Medulla oblongata (tissue), 1 donor: ENCODE results near the gene RETREG1.
A peak's percentile ranks its signal among the peaks of the same experiment; 100 is the strongest.
"Not testable (repeated sequence)": the region's sequence is repeated elsewhere in the genome, so short reads cannot be mapped to it uniquely, and the experiment has no call there.

ENCODE experiments used
- DNase-seq: peaks from one replicate; pipeline ENCODE4 v3.0.0-alpha.2; 2015; ENCODE audit errors: extremely low spot score

The RETREG1 gene

DNA sequence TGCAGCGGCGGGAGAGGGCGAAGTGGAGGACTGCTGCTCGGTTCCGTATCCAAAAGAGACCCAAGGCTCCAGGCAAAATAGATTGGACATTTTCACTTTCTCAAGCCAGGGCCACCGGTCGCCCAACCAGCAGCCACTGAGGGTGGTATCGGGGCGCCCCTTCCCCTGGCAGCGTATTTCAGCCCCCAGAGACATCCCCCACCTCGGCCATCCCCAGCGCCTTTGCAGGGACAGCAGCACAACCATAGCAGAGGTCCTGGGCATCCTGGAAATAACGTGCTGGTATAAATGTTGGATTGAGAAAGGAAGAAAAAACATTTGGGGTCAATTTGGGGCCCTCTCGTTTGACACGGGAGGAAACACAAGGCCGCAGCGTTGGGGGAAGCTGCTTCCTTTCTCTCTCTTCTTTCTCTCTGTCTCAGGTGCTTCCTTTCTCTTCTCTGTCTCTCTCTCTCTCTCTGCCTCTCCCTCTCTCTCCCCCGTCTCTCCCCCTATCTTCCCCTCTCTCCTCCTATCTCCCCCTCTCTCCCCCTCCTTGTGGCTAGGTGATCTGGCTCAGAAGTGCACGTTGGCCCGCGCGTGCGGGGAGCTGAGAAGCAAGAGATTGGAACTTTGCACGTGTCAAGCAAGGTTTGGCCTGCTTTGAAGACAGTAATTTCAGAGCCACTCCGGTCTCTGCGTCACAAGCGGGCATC is 624 bp upstream of the RETREG1 start:
- DNase-seq, result no peak

DNA sequence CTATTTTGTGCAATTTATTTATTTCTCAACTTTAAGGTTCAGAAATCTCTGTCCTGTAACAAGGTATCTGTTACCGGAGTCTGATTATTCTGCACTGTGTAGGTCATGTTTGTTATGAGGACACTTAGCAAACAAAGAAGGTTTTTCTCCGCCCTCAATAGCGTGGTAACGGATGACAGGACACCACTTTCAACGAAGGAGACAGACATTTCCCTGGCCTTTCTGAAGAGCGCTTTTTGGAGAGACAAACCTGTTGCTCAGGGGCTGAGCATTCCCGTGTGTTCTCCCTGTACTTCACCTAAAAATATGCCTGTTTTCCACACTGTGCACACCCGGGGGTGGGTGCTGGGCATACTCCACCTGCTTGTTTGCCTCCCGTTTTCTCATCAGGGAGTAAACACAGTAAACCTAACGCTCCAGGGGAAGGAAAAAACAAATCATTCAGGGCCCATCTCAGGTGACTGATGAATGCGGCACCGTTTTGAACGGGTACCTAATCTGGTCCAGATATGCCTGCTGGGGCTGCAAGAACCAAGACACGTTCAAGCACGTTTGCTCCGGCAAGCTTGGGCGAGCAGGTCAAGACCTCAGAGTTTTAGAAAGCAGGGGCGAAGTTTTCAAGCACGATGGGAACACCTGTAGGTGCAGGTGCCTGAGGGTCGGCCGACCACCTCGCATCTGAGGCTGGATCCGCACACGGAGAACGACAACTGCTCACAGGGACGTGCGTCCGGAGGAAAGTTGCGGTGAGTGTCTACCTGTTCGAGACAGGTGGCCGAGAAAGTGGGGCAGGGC is 859 bp downstream of the RETREG1 start:
- peak; percentile 56 for DNase-seq

DNA sequence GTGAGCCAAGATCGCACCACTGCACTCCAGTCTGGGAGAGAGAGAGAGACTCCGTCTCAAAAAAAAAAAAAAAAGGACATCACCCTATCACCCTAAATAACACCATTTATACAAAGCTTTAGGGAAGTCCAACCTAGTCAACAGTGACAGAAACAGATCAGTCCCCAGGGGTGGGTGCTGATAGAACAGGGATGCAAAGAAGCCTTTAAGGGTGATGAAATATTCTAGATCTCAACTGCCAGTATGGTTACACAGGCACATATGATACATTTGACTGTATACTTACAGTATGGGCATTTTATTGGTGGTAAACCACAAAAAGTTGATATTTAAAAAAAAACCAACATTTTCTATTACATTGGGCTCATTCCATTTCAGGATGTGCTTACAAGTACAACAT is 4.8 kb downstream of the RETREG1 start:
- DNase-seq, result no peak

- not testable (repeated sequence) for DNase-seq
These were observed 5.9 kb downstream of the RETREG1 start for GRCh38 chr5:16610896-16611295.

DNA sequence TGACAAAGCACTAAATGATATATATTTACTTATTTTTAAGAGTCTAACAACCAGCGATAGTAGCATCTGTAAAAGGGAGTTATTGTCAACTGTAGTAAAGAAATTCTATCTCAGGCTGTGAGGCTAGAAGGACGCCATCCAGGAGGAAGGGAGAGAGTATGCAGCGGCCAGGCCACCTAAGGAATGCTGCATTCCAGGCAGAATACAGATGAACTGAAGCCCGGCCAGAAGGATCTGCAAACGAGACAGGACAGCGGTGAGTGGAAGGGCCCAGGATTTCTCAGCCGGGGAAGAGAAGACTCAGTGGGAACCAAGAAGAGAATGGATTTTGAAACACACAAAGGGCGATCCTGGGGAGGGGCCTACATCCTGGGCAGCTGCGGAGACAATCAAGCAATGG is 7.4 kb downstream of the RETREG1 start:
- DNase-seq, result no peak

DNA sequence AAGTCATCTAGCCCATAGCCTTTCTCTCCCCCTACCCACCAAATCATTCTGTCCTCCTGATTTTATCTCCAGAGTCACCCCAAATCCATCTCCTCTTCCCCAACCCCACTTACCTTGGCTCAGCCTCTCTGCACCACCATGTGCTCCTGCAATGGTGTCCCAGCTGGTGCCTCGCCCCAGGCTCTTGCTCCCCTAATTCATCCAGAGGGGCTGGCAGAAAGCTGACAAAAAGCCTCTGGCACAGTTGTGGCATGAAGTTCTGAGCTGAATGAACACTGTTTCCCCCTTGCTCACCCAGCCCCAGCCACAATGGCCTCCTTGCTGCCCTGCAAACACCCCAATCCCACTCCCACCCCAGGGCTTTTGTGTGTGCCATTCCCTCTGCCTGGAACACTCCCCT is 10.2 kb downstream of the RETREG1 start:
- no peak for DNase-seq

- no peak for DNase-seq
These were observed 13.1 kb downstream of the RETREG1 start for GRCh38 chr5:16603701-16604100.

DNA sequence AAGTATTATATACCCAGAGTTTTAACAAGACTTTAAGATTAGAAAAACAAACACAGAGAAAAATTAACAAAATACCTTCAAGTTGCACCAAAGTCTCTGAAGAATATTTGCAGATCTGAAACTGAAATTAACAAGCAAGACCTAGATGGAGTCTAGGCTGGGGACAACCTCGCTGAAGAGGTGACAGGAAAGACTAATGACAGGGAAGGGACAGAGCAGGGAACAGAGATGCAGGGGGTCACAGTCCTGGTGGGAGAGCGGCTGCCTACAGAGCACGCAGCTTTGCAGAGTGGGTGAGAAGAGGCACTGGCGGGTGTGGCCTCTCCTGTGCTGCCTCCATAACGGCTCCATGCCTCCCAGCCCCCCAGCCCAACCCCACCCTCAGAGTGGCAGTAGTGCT is 13.5 kb downstream of the RETREG1 start:
- DNase-seq, result no peak

DNA sequence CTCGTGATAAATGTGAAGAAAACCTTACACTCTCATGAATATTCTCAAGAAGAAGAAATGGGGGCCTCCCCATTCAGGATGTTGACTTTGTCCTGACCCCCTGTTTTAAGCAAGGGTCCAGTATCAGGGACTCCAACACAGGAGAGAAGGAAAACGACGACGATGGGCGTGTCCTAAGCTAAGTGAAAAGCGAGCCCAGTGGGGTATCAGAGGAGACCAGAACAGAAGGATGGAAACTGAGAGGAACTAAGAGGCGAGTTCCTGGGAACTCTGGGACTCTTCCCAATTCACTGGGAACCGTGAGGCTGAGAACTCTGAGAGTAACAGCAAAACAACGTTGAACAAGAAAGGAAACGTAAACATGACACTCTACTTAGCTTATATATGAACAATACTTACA is 14.6 kb downstream of the RETREG1 start:
- no peak for DNase-seq

DNA sequence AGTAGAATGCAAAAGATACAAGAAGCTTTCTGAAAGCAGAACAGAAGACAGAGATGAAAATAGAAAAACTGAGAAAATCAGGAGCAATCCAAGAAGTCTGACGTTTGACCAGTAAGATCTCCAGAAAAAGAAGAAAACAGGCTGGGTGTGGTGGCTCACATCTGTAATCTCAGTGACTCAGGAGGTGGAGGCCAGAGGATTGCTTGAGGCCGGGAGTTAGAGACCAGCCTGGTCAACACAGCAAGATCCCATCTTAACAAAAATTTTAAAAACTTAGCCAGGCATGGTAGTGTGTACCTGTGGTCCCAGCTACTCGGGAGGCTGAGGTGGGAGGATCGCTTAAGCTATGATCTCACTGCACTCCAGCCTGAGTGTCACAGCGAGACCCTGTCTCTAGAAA is 15.9 kb downstream of the RETREG1 start:
- DNase-seq, result no peak

DNA sequence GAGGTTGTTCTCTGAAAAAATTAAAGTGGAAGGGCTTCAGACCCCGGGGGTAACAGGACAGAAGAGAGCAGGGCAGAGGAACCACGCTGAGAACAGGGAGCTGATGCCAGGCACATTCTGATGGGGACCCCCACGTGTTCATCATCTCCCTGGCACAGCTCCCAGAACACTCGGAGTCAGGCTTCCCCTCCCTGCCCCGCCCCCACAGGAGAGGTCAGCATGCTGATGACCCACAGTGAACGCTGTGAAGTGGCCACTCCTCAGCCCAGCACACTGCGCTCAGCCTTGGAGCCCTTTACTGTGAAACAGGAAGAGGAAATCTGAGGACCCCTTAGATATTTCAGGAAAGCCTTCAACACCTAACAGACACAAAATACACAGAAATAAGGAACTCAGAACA is 16.4 kb downstream of the RETREG1 start:
- peak; percentile 91 for DNase-seq

DNA sequence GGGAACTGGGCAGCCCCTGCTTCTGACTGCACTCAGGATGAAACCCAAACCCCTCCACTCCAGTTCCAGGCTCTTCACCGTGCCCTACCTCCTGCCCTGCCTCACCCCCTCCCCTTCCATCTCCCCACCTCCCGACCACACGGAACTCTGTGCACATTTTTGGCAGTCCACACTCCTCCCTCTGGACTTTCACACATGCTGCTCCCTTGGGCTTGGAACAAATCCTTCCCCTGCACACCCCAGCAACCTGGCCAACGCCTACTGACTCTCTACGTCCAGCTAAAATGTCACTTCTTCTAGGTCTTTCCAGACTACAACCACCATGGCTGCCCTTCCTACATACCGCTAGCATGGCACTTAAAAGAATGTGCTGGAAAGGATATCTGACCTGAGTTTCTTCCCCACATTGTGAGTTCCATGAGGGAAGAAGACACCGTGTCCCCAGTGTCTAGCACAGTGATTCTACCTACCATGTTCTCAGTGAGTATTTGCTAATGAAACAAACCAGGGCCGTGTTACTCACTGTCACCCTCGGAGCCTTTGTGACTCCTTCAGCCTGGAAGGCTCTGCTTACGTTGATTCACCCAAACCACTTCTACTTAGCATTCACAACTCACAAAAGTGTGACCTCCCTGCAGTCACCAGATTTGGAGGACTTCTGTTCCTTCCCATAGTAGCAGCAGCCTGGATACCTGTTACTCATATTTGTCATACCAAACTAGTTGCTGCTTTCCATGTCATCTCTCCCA is 18.7 kb downstream of the RETREG1 start:
- no peak for DNase-seq

- DNase-seq, result peak; percentile 74
These were observed 20.2 kb downstream of the RETREG1 start for GRCh38 chr5:16596581-16596940.

GRCh38 chr5:16595881-16596580 is 20.8 kb downstream of the RETREG1 start:
- no peak for DNase-seq

GRCh38 chr5:16593628-16594027 is 23.2 kb downstream of the RETREG1 start:
- no peak for DNase-seq

DNA sequence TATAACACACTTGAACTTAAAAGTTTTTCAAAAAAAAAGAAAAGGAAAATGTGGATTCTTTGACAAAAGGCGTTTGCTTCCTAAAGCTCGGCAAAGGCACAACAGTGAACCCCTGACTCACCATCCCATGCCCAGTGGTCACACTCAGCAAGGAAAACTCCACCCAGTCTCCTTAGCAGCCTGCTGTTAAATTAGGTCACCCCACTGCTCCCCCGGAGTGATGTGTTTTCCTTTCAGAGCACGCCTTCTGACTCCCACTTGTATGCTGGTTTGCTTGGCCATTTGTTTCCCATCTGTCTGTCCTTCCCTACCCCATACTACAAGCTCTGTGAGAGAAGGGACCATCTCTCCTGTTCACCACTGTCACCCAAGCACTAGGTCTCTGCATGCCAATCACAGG is 23.8 kb downstream of the RETREG1 start:
- peak; percentile 69 for DNase-seq

DNA sequence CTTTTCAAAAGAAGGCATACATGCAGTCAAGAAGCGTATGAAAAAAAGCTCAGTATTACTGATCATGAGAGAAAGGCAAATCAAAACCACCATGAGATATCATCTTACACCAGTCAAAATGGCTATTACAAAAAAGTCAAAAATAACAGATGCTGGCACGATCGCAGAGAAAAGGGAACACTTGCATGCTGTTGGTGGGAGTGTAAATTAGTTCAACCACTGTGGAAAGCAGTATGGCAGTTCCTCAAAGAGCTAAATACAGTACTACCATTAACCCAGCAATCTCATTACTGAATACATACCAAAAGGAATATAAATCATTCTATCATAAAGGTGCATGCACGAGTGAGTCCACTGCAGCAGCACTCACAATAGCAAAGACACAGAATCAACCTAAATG is 24.5 kb downstream of the RETREG1 start:
- DNase-seq, result no peak

- DNase-seq, result no peak
These were observed 26.1 kb downstream of the RETREG1 start for GRCh38 chr5:16590685-16591084.

DNA sequence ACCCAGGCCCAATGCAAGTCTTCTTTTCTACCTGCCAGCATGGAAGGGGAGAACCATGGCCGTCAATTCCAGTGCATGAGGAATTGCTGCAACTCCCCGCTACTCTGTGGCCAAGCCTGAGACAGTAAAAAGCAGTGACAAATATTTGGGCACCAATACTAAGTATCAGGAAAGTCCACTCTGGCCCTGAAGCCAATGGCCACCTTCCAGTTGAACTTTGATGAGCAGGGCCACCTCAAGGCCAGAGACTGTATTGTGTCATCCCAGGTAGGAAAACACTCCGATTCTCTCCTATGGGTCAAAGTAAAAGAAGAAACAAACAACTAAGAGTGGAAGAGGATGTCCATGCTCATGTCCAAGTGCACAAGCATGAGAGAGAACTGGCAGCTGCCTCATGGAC is 27.1 kb downstream of the RETREG1 start:
- no peak for DNase-seq

GRCh38 chr5:16588434-16589214 is 28.2 kb downstream of the RETREG1 start:
- peak; percentile 45 for DNase-seq

DNA sequence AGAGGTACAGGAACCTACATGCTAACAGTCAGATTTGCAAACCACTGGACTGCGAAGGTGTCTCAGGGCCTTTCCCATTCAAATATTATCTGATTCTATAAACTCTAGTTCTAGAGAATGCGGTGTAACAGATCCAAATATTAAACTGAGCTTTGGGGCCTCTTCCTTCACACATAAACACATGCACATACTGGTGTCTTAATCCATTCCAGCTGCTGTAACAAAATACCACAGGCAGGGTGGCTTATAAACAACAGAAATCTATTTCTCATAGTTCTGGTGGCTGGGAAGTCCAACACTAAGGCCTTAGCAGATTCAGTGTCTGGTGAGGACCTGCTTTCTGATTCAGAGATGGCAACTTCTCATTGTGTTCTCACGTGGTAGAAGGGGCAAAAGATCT is 30.2 kb downstream of the RETREG1 start:
- DNase-seq, result no peak
